H9 (cell line): ENCODE data around the gene PRDX3. TPM values are rescaled to one million over a fixed set of nuclear protein-coding genes. Genes with fewer than 3 reads are reported as not detected.

Source experiments
- DNase-seq: peaks from one replicate; pipeline ENCODE4 v3.0.0-alpha.2; 2017
- H2AFZ ChIP-seq: one replicate; pipeline ENCODE4 v1.6.1; 2013; ENCODE audit warnings: mild to moderate bottlenecking, low read length, control low read depth, moderate library complexity
- H2AK5ac ChIP-seq: 2 replicates; pipeline ENCODE4 v1.6.1; 2013; ENCODE audit warnings: low read length, control low read depth, mixed read lengths; ENCODE audit not compliant: insufficient read length
- H2BK120ac ChIP-seq: one replicate; pipeline ENCODE4 v1.6.1; 2013; ENCODE audit warnings: low read depth, mild to moderate bottlenecking, low read length, control low read depth, inconsistent platforms; ENCODE audit not compliant: poor library complexity, severe bottlenecking
- H2BK12ac ChIP-seq: 2 replicates; pipeline ENCODE4 v1.6.1; 2013; ENCODE audit warnings: low read length, control low read depth, mixed read lengths, low read depth; ENCODE audit not compliant: insufficient read length
- H2BK15ac ChIP-seq: 2 replicates; pipeline ENCODE4 v1.6.1; 2013; ENCODE audit warnings: low read depth, low read length, control low read depth
- H2BK20ac ChIP-seq: one replicate; pipeline ENCODE4 v1.6.1; 2013; ENCODE audit warnings: low read depth, mild to moderate bottlenecking, low read length, control low read depth, inconsistent platforms; ENCODE audit not compliant: poor library complexity, severe bottlenecking
- H2BK5ac ChIP-seq: 2 replicates; pipeline ENCODE4 v1.6.1; 2013; ENCODE audit warnings: low read length, control low read depth, mixed read lengths; ENCODE audit not compliant: insufficient read length
- H3K14ac ChIP-seq: 2 replicates; pipeline ENCODE4 v1.6.1; 2013; ENCODE audit warnings: low read length, control low read depth; ENCODE audit not compliant: insufficient read depth
- H3K18ac ChIP-seq: 2 replicates; pipeline ENCODE4 v1.6.1; 2013; ENCODE audit warnings: low read depth, mild to moderate bottlenecking, mixed read lengths, low read length, control low read depth; ENCODE audit not compliant: insufficient read length
- H3K23ac ChIP-seq: 2 replicates; pipeline ENCODE4 v1.6.1; 2013; ENCODE audit warnings: low read length, control low read depth, mixed read lengths, low read depth; ENCODE audit not compliant: insufficient read length
- H3K23me2 ChIP-seq: 2 replicates; pipeline ENCODE4 v1.6.1; 2013; ENCODE audit warnings: low read depth, mild to moderate bottlenecking, mixed read lengths, low read length, control low read depth; ENCODE audit not compliant: insufficient read length, poor library complexity, severe bottlenecking
- H3K27ac ChIP-seq: 2 replicates; pipeline ENCODE4 v1.5.1; 2013; ENCODE audit warnings: low read length, control low read depth, mixed read lengths, low read depth; ENCODE audit not compliant: insufficient read length
- H3K27me3 ChIP-seq: 2 replicates; pipeline ENCODE4 v1.6.1; 2013; ENCODE audit warnings: low read length, control low read depth, inconsistent platforms; ENCODE audit not compliant: insufficient read depth
- H3K4ac ChIP-seq: 2 replicates; pipeline ENCODE4 v1.6.1; 2013; ENCODE audit warnings: low read depth, mild to moderate bottlenecking, control low read depth, inconsistent platforms, low read length, moderate library complexity
- H3K4me1 ChIP-seq: 2 replicates; pipeline ENCODE4 v1.6.1; 2013; ENCODE audit warnings: low read length, control low read depth, inconsistent platforms; ENCODE audit not compliant: insufficient read depth
- H3K4me2 ChIP-seq: 2 replicates; pipeline ENCODE4 v1.6.1; 2013; ENCODE audit warnings: low read length, control low read depth, mixed read lengths; ENCODE audit not compliant: insufficient read length, insufficient read depth
- H3K56ac ChIP-seq: 2 replicates; pipeline ENCODE4 v1.6.1; 2013; ENCODE audit warnings: low read depth, mild to moderate bottlenecking, mixed read lengths, low read length, control low read depth; ENCODE audit not compliant: insufficient read length
- H3K79me1 ChIP-seq: 2 replicates; pipeline ENCODE4 v1.6.1; 2013; ENCODE audit warnings: low read depth, mild to moderate bottlenecking, moderate library complexity, low read length, control low read depth, inconsistent platforms; ENCODE audit not compliant: insufficient read depth, poor library complexity, severe bottlenecking
- H3K79me2 ChIP-seq: 2 replicates; pipeline ENCODE4 v1.6.1; 2013; ENCODE audit warnings: low read length, control low read depth, inconsistent platforms; ENCODE audit not compliant: insufficient read depth
- H3K9ac ChIP-seq: 2 replicates; pipeline ENCODE4 v1.6.1; 2013; ENCODE audit warnings: low read length, control low read depth, mixed read lengths; ENCODE audit not compliant: insufficient read length; ENCODE audit errors: extremely low read depth
- H3K9me3 ChIP-seq: one replicate; pipeline ENCODE4 v1.6.1; 2013; ENCODE audit warnings: low read depth, low read length, inconsistent platforms; ENCODE audit not compliant: control insufficient read depth
- H3T11ph ChIP-seq: one replicate; pipeline ENCODE4 v1.6.1; 2013; ENCODE audit warnings: mild to moderate bottlenecking, low read length, control low read depth, inconsistent platforms
- H4K20me1 ChIP-seq: one replicate; pipeline ENCODE4 v1.6.1; 2013; ENCODE audit not compliant: control insufficient read depth, insufficient read length, insufficient read depth
- H4K5ac ChIP-seq: 2 replicates; pipeline ENCODE4 v1.6.1; 2013; ENCODE audit warnings: low read depth, mild to moderate bottlenecking, mixed read lengths, low read length, control low read depth; ENCODE audit not compliant: insufficient read length
- H4K8ac ChIP-seq: replicated peaks from 2 replicates; pipeline ENCODE4 v1.6.1; 2013; ENCODE audit warnings: low read length, control low read depth, mixed read lengths, low read depth; ENCODE audit not compliant: insufficient read length
- H4K91ac ChIP-seq: 2 replicates; pipeline ENCODE4 v1.6.1; 2013; ENCODE audit warnings: low read depth, mild to moderate bottlenecking, moderate library complexity, mixed read lengths, low read length, control low read depth; ENCODE audit not compliant: insufficient read length
- H3K27ac Mint-ChIP-seq, 3 experiments: 2 replicates in 2 of 3; 3 replicates in 1 of 3; pipeline ENCODE4 v1.8.0; 2020 to 2021; ENCODE audit warnings: mixed read lengths in 3 of 3, mild to moderate bottlenecking in 1 of 3, moderate library complexity in 1 of 3
- H3K27me3 Mint-ChIP-seq: 2 replicates; pipeline ENCODE4 v1.8.0; 2021; ENCODE audit warnings: low read depth, mild to moderate bottlenecking, moderate library complexity, mixed read lengths
- H3K36me3 Mint-ChIP-seq, 3 experiments: 2 replicates in 2 of 3; 3 replicates in 1 of 3; pipeline ENCODE4 v1.8.0; 2020 to 2021; ENCODE audit warnings: low read depth in 3 of 3, mixed read lengths in 3 of 3; ENCODE audit not compliant: insufficient read depth in 1 of 3
- H3K4me1 Mint-ChIP-seq, 2 experiments: 2 replicates each; pipeline ENCODE4 v1.8.0; 2020; ENCODE audit warnings: mixed read lengths in 2 of 2
- H3K4me3 Mint-ChIP-seq, 2 experiments: 2 replicates in 1 of 2; 3 replicates in 1 of 2; pipeline ENCODE4 v1.8.0; 2020 to 2021; ENCODE audit warnings: mild to moderate bottlenecking in 2 of 2, mixed read lengths in 2 of 2, moderate library complexity in 1 of 2
- H3K9me3 Mint-ChIP-seq, 2 experiments: 2 replicates in 1 of 2; 3 replicates in 1 of 2; pipeline ENCODE4 v1.8.0; 2020; ENCODE audit warnings: mild to moderate bottlenecking in 2 of 2, mixed read lengths in 2 of 2, moderate library complexity in 1 of 2
- WGBS: extraction: QIAGEN DNeasy Blood & Tissue Kit; methylation state at CpG from one replicate; pipeline ENCODE4 v1.1.7; 2013; ENCODE audit warnings: missing lambda C conversion rate, low lambda C conversion rate, mixed read lengths; ENCODE audit not compliant: insufficient read length; ENCODE audit errors: extremely low coverage; 5-methylcytosine and 5-hydroxymethylcytosine counted together
- total RNA-seq: library from RNA; stranded (reverse); gene quantifications from 2 replicates; pipeline ENCODE4 v1.2.1, GENCODE V29; 2021
- TF ChIP-seq, protein P1 (sequence below): fragments of 200-600 bp; sonication (generic); conservative IDR thresholded peaks from 3 replicates; pipeline ENCODE4 v1.8.0; 2021; ENCODE audit warnings: antibody characterized with exemption, mild to moderate bottlenecking

Gene PRDX3
- total RNA-seq, 1 experiment from 2014 or later = 181 TPM

DNA sequence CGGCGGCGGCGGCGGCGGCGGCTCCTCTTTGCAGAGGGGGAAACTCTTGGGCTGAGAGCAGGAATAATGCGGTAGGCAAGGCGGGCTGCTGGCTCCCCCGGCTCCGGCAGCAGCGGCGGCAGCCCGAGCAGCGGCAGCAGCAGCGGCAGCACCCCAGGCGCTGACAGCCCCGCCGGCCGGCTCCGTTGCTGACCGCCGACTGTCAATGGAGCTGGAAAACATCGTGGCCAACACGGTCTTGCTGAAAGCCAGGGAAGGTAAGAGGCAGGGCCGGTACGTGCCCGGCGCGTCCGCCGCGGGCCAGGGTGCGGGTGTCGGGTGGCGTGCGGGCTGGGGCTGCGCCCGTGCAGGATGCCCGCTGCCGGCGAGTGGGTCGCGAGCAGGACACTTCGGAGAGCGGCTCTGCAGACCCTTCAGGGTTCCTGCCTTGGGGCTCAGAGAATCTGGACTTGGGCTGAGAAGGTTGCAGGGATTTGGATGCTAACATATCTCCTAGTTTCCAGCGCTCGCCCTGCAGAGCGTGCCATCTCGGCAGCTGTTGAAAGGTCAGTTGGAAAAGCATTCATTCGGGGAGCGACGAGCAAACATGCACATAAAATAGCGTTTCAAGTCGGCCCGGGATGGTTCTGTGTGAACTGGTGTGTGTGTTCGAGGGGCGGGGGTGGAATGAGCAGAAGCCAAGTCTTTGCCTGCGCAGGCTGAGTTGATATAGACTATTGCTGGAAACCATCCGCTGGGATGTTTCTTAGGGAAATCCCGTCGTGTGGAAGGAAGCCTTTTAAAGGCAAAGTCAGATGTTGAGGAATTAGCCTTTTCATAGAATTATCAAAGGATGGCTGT is 29.3 kb upstream of the PRDX3 start:
- H3K27ac ChIP-seq = no peak overlapping the region
- H3K56ac ChIP-seq = no peak overlapping the region
- no CpG with 5 or more reads among the region's 62 CpGs for WGBS
- peaks cover 12% of the 10 kb centered on the region; the same call in 1 of the 2 replicates for H3K27me3 ChIP-seq
- H3K4me1 Mint-ChIP-seq = peaks cover 41 to 43% of the 10 kb centered on the region in 2 experiments
- H2BK12ac ChIP-seq = no peak overlapping the region
- H4K8ac ChIP-seq = no peak overlapping the region
- no peaks in the 10 kb centered on the region for H3K4me1 ChIP-seq
- no peaks in the 10 kb centered on the region for H3K79me1 ChIP-seq
- H2AK5ac ChIP-seq = no peak overlapping the region
- no peaks in the 10 kb centered on the region for H3K9me3 ChIP-seq
- H3T11ph ChIP-seq = no peak overlapping the region
- no peak overlapping the region for H4K91ac ChIP-seq
- no peak overlapping the region for H3K9ac ChIP-seq
- no peaks in the 10 kb centered on the region for H4K20me1 ChIP-seq
- H3K27me3 Mint-ChIP-seq = peaks cover 24% of the 10 kb centered on the region
- no peak for DNase-seq
- H3K36me3 Mint-ChIP-seq = no peaks in the 10 kb centered on the region; a peak in 1 of 7 replicates
- H3K18ac ChIP-seq = no peak overlapping the region
- H3K23me2 ChIP-seq = peaks cover 6% of the 10 kb centered on the region
- no peak overlapping the region for H3K4ac ChIP-seq
- TF ChIP-seq, protein P1, sequence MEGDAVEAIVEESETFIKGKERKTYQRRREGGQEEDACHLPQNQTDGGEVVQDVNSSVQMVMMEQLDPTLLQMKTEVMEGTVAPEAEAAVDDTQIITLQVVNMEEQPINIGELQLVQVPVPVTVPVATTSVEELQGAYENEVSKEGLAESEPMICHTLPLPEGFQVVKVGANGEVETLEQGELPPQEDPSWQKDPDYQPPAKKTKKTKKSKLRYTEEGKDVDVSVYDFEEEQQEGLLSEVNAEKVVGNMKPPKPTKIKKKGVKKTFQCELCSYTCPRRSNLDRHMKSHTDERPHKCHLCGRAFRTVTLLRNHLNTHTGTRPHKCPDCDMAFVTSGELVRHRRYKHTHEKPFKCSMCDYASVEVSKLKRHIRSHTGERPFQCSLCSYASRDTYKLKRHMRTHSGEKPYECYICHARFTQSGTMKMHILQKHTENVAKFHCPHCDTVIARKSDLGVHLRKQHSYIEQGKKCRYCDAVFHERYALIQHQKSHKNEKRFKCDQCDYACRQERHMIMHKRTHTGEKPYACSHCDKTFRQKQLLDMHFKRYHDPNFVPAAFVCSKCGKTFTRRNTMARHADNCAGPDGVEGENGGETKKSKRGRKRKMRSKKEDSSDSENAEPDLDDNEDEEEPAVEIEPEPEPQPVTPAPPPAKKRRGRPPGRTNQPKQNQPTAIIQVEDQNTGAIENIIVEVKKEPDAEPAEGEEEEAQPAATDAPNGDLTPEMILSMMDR = no peak
- H2BK5ac ChIP-seq = no peak overlapping the region
- H2BK20ac ChIP-seq = no peak overlapping the region
- H3K14ac ChIP-seq = no peak overlapping the region; the same call in 1 of the 2 replicates
- H2BK120ac ChIP-seq = no peak overlapping the region
- no peak overlapping the region for H3K23ac ChIP-seq
- H3K79me2 ChIP-seq = no peaks in the 10 kb centered on the region
- H3K27ac Mint-ChIP-seq = no peak overlapping the region
- H2BK15ac ChIP-seq = no peak overlapping the region
- H3K4me2 ChIP-seq = peak overlapping the region; percentile 68
- H2AFZ ChIP-seq = no peak overlapping the region
- peak overlapping the region; percentile 65 to 87 for H3K4me3 Mint-ChIP-seq
- H4K5ac ChIP-seq = no peak overlapping the region
- no peaks in the 10 kb centered on the region; a peak in 2 of 5 replicates for H3K9me3 Mint-ChIP-seq
